Astrocyte of the spinal cord (primary cell): Measurements from ENCODE around the gene ADORA3.

Experiments used
- DNase-seq: peaks from one replicate; pipeline ENCODE4 v3.0.0; 2011; ENCODE audit warnings: low read depth, low spot score
- H3K4me3 ChIP-seq: 2 replicates; pipeline ENCODE4 v1.5.1; 2011; ENCODE audit warnings: low read depth, mild to moderate bottlenecking, low read length, moderate library complexity
- CTCF ChIP-seq: IDR thresholded peaks from 2 replicates; pipeline ENCODE4 v1.5.1; 2012; ENCODE audit warnings: low read depth, mild to moderate bottlenecking, low read length, inconsistent platforms
- in situ Hi-C: cut with HindIII; loops from 2 replicates; pipeline ENCODE4 v1.10.0; 2017; ENCODE audit warnings: low sequenced_read_pairs

The ADORA3 gene

GRCh38 chr1:111515291-111516004 is 12.0 kb upstream of the ADORA3 start:
- no peak for TF ChIP-seq CTCF
- in situ Hi-C loops, result no loop called here
- DNase-seq, result peak; percentile 45
- peak overlapping the region; percentile 27 for H3K4me3 ChIP-seq

- in situ Hi-C loops, result no loop called here
- no peak for TF ChIP-seq CTCF
- H3K4me3 ChIP-seq, result no peak overlapping the region
- no peak for DNase-seq
These were observed 10.1 kb upstream of the ADORA3 start for GRCh38 chr1:111513410-111514020.

- TF ChIP-seq CTCF, result no peak
- no peak for DNase-seq
- in situ Hi-C loops, result no loop called here
- no peak overlapping the region for H3K4me3 ChIP-seq
These were observed 9.5 kb upstream of the ADORA3 start for GRCh38 chr1:111512931-111513330.

GRCh38 chr1:111512132-111512889 is 8.9 kb upstream of the ADORA3 start:
- H3K4me3 ChIP-seq, result no peak overlapping the region
- in situ Hi-C loops, result no loop called here
- no peak for TF ChIP-seq CTCF
- no peak for DNase-seq

- no peak overlapping the region for H3K4me3 ChIP-seq
- TF ChIP-seq CTCF, result no peak
- no peak for DNase-seq
- in situ Hi-C loops, result no loop called here
These were observed 7.9 kb upstream of the ADORA3 start for GRCh38 chr1:111511370-111511769.

GRCh38 chr1:111509997-111510375 is 6.6 kb upstream of the ADORA3 start:
- H3K4me3 ChIP-seq, result no peak overlapping the region
- in situ Hi-C loops, result no loop called here
- no peak for TF ChIP-seq CTCF
- no peak for DNase-seq
